Stromal cell of bone marrow (primary cell): ENCODE results near the gene GOLGA5.
"Not testable (repeated sequence)": the region's sequence is repeated elsewhere in the genome, so short reads cannot be mapped to it uniquely, and the experiment has no call there.

Experiments
- DNase-seq: peaks from one replicate; pipeline ENCODE4 v3.0.0-alpha.2; 2012; ENCODE audit warnings: low read depth

The GOLGA5 gene, protein sequence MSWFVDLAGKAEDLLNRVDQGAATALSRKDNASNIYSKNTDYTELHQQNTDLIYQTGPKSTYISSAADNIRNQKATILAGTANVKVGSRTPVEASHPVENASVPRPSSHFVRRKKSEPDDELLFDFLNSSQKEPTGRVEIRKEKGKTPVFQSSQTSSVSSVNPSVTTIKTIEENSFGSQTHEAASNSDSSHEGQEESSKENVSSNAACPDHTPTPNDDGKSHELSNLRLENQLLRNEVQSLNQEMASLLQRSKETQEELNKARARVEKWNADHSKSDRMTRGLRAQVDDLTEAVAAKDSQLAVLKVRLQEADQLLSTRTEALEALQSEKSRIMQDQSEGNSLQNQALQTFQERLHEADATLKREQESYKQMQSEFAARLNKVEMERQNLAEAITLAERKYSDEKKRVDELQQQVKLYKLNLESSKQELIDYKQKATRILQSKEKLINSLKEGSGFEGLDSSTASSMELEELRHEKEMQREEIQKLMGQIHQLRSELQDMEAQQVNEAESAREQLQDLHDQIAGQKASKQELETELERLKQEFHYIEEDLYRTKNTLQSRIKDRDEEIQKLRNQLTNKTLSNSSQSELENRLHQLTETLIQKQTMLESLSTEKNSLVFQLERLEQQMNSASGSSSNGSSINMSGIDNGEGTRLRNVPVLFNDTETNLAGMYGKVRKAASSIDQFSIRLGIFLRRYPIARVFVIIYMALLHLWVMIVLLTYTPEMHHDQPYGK

DNA sequence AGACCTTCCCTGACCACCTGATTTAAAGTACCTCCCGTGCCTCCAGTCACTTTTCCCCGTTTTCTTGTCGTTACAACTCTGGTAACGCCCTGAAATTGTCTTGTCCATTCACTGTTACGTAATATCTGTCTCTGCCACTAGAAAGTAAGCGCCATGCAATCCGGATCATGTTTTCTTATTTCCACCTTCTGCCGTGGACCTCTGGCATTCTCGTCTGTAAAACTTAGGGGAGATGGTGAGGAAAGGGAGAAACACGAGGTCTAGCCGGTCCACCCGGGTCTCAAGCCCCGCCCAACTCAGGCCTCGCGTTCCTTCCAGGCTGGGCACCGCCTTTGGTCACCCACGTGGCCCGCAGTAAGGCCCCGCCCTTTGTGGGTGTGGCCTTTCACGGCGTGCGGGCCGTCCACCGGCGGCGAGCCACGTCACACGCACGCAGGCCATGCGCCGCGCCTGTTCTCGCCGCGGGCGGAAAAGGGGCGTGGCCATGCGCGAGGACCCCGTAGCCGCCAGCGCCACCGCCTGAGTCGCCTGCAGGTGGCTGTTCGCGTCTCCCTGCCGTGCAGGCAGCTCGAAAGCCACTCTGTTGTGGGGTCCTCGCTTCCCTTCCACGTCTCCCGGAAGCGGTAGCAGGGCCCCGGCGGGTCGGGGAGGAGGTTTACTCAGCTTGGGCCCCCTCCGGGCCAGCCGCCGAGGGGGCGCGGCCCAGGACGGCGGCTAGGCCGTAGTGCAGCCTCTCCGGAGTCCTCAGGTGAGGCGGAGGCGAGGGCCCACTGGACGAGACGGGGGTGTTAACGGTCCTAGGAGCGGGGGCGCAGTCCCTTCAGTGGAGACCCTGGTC, at the start of gene GOLGA5:
GOLGA5 (plus strand) TSS at position 597 of the 838 bp plus-strand sequence. CDS start 3,133 bp downstream, outside the sequence.
- peak; percentile 89 for DNase-seq

DNA sequence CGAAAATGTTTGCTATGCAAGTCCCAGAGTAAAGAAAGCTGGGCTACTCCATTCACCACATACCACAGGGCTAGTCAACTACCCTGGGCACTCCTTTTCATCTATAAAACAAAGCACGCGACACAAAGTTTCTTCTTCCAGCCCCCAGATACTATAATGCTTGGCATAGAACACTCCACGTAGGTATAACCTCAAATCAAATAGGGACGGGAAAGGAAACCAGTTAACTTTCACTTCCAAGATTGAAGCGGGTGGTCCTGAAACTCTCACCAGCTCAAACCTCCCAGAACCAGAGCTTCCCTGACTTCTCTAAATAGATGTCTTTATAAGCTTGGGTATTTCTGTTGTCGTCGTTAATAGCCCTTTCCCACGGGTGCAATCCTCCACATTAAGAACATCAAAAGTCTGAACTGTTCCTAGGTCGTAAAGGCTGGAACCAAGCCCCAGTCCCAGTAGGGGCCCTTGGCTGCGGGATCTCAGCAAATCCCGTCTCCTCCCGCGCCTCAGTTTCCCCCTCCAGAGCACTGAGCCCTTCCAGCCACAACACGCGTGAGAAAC, 46.3 kb upstream of the GOLGA5 start:
- DNase-seq, result no peak

DNA sequence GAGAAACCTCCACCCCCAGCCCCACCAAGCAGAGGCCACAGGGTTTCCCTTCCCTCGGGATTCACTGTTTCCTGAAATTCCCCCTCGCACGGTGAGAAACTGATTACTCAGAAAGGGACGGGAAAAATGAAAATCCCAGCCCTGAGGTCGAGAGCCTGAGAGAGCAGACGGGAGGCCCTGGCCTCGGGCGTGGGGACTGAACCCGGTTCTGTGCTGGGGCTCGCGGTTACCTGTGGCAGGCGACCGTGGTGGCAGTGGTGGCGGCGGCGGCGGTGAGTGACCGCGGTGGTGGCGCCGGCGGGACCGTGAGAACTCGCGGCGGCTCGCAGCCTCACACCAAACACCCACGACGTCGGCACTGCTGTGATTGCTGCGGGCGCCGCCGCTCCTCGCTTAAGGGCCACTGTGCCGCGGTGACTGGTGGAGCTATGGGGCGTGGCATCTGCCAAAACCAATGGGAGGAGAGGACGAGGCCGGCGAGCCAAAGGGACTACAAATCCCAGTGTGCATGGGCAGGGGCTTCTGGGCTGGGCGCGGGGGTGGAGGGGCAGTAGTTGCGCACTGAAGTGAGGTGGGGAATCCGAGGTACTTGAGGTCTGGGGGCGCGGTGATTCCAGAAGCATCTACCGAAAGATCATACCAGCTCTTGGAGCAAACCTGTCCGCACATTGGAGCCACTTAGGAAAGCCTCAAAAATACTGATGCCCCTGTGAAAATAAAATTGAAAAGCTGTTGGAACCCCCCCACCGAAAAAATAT, 45.7 kb upstream of the GOLGA5 start, which contains the start of gene LGMN:
LGMN (minus strand) TSS at position 369 of the 758 bp plus-strand sequence. CDS start 15,841 bp downstream, outside the sequence.
- DNase-seq, result peak; percentile 84

DNA sequence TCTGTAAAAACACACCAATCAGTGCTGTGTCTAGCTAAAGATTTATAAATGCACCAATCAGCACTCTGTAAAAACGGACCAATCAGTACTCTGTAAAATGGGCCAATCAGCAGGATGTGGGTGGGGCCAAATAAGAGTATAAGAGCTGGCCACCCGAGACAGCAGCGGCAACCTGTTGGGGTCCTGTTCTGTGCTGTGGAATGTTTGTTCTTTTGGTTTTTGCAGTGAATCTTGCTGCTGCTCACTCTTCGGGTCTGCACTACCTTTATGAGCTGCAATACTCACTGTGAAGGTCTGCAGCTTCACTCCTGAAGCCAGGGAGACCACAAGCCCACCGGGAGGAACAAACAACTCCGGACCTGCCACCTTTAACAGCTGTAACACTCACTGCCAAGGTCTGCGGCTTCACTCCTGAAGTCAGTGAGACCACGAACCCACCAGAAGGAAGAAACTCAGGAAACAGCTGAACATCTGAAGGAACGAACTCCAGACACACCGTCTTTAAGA, 43.8 kb upstream of the GOLGA5 start:
- DNase-seq, result not testable (repeated sequence)

DNA sequence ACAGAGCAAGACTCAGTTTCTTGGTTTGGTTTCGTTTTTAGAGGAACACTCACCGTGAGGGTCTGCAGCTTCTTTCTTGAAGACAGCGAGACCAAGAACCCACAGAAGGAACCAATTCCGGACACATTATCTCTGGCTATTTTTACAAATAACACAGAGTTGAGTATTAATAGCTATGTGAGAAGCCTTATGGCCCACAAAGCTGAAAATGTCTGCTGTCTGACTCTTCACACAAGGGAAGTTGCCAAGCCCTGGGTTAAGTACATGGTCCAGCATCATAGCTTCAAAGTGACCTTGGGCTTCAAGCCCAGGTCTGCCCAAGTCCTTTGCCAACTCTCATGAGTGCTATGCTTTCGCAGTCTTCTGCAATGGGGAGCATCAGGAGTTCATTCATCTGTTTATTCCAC, 43.1 kb upstream of the GOLGA5 start:
- no peak for DNase-seq

DNA sequence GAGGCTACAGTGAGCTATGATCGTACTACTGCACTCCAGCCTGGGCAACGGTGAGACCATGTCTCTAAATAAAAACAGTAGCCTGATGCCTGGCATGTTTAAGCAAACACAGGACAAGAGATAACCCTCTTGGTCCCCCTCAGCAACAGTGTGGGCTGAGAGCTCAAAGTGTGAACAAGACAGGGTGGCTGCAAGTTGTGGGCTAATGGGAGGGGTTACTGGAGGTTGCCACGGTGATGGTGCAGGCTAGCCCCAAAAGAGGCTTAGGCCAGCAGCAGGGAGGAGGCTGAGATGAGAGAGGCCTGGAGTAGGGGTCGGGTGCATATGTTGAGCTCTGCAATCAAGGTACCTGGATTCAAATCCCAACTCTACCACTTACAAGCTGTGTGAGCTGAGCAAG, 42.3 kb upstream of the GOLGA5 start:
- no peak for DNase-seq

DNA sequence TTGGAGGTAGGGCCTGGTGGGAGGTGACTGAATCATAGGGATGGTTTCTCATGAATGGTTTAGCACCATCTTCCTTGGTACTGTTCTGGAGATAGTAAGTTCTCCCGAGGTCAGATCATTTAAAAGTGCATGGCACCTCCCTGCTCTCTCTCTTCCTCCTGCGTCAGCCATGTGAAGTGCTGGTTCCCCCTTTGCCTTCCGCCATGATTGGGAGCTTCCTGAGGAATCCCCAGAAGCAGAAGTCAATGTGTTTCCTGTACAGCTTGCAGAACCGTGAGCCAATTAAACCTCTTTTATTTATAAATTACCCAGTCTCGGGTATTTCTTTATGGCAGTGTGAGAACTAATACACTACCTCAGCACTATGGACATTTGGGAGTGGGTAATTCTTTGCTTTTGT, 40.9 kb upstream of the GOLGA5 start:
- no peak for DNase-seq

DNA sequence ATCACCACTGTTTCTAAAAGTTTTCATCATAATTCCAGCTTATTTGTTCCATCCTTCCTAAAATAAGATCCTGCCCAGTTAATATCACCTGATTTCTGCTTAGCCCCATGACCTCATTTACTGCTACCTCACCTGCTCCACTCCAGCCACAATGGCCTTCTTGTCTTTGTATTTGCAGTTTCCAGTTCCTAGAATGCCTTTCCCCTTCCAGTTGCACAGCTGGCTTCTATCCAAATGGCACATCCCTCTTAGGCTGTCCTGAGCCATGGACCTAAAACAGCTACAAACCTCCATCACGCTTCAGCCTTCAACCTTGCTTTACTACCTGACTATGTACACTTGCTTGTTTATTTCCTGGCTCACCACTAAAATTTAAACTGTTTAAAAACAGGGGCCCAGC, 39.1 kb upstream of the GOLGA5 start:
- no peak for DNase-seq

DNA sequence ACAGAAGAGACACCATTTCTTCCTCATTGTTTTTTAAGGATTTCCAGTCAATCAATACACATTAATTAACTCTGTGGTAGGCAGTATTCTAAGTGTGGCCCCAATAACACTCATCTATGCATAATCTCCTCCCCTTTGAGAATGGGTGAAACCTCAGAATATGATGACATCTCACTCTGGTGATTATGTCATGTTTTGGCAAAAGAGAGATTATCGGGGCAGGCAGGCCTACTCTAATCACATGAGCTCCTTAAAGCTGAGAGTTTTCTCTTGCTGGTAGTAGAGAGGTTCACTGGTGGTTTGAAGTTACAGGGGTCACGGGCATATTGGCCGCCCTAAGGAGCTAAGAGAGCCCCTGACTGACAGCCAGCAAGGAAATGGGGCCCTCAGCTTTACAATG, 38.6 kb upstream of the GOLGA5 start:
- DNase-seq, result peak; percentile 36

DNA sequence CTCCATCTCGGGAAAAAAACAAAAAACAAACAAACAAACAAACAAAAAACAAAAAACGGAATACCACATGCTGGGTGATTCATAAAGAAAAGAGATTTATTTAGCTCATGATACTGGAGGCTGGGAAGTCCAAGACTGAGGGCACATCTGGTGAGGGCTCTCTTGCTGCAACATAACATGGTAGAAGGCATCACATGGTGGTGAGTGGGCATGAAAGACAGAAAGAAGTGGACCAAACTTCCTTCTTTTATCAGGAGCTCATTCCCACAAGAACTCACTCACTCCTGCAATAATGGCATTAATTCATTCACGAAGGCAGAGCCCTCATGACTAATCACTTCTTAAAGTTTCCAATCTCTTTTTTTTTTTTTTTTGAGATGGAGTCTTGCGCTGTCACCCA, 37.7 kb upstream of the GOLGA5 start:
- DNase-seq, result no peak

DNA sequence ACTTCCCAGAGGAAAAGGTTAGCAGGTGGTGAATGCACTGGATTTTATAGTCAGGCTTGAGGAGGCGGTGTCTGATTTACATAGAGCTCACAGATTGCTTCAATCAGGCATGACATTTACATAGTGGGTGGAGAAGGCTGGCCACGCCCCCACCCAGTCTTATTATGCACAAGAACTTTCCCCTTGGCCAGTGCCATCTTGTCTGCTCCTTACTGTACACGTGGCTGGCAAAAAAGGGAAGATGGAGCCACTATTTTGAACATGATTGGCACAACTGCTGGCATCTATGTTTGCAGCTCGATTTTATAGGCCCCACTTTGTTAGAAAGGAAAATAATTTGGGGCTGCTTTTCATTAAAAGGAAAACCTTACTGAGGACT, 34.8 kb upstream of the GOLGA5 start:
- no peak for DNase-seq

DNA sequence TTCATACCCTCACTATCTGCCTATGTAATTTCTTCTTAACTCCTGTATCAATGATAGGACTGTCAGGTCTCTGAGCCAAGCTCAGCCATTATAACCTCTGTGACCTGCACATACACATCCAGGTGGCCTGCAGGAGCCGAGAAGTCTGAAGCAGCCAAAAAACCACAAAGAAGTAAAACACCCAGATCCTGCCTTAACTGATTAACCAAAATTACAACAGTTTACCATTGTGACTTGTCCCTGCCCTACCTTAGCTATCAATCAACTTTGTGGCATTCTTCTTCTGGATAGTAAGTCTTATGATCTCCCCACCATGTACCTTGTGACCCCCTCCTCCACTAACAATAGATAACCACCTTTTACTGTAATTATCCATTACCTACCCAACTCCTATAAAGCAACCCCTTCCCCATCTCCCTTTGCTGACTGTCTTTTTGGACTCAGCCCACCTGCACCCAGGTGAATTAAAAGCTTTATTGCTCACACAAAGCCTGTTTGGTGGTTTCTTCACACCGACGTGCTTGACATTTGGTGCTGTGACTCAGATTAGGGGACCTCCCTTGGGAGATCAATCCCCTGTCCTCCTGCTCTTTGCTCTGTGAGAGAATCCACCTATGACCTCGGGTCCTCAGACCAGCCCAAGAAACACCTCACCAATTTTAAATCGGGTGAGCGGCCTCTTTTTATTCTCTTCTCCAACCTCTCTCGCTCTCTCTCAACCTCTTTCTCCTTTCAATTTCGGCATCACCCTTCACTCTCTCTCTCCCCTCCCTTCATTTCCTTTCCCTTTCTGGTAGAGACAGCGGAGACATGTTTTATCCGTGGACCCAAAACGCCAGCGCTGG, 34.2 kb upstream of the GOLGA5 start:
- DNase-seq, result no peak

DNA sequence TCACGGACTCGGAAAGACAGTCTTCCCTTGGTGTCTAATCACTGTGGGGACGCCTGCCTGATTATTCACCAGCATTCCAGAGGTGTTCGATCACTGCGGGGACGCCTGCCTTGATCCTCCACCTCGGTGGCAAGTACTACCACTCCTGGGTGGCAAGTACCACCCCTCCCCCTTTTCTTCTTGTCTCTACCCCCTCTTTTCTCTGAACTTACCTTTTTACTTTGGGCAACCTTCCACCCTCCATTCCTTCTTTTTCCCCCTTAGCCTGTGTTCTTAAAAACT, 33.6 kb upstream of the GOLGA5 start:
- no peak for DNase-seq

DNA sequence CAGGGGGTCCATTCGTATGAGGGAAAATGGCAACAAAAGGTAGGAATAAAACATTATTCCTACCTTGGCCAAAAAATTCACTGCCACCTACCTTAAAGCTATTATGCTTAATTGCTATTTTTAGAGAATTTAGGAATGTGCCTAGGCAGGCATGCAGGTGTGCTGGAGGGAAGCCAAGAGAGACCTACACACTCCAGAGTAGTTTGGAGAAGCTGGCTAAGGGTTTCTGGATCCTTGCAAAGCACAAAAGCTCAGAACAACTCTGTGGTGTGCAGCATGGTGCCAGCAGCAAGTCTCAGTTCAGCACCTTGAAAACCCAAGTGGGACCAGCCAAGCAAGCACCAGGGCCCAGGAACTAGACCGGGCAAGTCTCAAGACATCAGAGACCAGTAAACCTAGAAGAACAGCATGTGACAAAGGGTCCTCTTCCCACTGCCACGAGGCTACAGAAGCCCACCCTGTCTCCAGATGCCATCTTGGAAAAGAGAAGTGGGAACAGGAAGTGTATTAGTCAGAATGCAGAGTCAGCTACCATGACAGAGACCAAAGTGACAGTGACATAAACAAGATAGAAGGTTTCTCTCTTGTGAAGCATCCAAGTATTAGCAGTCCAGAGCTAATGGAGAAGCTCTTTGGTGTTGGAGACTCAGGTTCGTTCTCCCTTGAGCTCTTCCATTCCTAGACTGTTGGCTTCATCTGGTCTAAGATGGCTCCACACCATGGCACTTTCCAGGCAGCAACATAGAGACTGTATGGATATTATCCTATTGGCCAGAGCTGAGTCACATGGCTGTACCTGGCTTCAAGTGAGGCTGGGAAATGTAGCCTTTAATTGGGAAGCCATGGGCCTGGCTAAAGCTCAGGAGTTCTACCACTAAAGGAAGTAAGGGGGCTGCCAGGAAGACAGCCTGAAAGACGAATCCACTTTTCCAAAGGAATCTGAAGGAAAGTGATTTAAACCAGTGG, 30.2 kb upstream of the GOLGA5 start:
- DNase-seq, result not testable (repeated sequence)

DNA sequence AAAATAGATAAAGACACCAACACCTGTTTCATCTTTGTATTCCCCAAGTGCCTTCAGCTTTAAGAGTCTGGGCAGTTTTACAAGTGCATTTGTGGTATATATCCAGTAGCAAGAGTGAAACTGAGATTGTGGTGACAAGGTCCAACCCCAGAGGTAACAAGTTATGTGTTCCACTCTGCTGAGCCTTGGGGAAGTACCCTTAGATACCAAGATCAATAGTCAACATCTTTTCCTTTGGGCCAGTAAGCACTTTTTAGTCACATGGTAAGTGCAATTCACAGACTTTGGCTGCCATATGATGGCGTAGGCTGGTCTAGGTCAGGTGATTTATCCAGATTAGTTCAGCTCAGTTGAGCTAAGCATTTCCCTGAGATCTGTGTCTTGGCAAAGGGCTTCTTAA, 25.9 kb upstream of the GOLGA5 start:
- DNase-seq, result not testable (repeated sequence)

DNA sequence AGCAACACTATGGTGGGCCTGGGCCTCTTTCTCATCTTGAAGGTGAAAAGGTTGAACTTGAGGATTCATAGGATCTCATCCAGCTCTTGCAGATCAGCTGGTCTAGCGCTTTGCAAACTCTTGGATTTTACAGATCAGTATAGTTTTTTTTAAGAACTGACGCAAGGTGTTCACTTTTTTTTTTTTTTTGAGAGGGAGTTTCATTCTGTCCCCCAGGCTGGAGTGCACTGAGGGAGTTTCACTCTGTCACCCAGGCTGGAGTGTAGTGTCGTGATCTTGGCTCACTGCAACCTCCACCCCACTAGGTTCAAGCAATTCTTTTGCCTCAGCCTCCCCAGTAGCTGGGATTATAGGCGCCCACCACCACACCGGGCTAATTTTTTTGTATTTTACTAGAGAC, 25.3 kb upstream of the GOLGA5 start:
- no peak for DNase-seq

DNA sequence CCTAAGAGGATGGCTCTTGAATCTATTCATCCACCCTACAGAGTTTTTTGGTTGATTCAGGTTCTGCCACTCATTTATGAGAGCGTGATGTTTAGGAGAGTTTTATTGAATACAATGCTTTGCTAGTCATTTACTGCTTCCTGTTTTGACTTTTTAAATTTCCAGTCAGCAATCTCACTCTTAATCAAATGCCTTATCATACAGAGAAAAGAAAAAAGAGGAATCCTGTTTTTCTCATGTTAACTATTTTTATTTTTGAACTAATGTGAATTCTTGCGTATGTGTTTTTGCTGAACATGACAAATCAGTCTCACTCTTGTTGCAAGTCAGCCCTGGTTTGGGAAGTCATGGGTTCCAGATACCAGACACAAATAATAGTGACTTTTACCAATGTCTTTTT, 23.6 kb upstream of the GOLGA5 start:
- DNase-seq, result no peak

DNA sequence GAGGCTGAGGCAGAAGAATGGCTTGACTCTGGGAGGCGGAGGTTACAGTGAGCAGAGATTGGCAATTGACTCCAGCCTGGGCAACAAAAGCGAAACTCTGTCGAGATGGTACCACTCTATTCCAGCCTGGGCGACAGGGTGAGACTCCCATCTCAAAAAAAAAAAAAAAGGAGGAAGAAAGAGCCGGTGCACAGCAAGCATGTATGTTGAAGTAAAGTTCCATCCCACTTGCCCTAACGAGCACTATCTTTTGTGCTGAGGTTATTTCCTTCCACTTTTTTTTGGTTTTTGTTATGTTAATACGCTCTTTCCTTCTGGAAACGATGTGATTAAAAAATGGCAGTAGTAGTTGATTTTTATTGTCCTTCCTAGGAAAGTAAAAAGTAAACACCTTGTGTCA, 19.5 kb upstream of the GOLGA5 start:
- DNase-seq, result no peak

DNA sequence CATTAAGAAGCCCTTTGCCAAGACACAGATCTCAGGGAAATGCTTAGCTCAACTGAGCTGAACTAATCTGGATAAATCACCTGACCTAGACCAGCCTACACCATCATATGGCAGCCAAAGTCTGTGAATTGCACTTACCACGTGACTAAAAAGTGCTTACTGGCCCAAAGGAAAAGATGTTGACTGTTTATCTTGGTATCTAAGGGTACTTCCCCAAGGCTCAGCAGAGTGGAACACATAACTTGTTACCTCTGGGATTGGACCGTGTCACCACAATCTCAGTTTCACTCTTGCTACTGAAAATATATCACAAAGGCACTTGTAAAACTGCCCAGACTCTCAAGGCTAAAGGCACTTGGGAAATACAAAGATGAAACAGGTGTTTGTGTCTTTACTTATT, 18.8 kb upstream of the GOLGA5 start:
- not testable (repeated sequence) for DNase-seq
